Measurements from ENCODE around the gene TLE3. TPM values are rescaled to one million over a fixed set of nuclear protein-coding genes. Genes with fewer than 3 reads are reported as not detected.

The TLE3 gene
- 100 to 1,000 TPM in 5 of 7 donors, 10 to 100 TPM in 2; 81.7 to 141 (median 121) TPM for total RNA-seq
- 10 to 100 TPM; 23.7 to 41.0 (median 29.2) TPM for polyA plus RNA-seq
- long read RNA-seq, donor 1 = 0 reads
- long read RNA-seq, donor 2 = 0 reads

DNA sequence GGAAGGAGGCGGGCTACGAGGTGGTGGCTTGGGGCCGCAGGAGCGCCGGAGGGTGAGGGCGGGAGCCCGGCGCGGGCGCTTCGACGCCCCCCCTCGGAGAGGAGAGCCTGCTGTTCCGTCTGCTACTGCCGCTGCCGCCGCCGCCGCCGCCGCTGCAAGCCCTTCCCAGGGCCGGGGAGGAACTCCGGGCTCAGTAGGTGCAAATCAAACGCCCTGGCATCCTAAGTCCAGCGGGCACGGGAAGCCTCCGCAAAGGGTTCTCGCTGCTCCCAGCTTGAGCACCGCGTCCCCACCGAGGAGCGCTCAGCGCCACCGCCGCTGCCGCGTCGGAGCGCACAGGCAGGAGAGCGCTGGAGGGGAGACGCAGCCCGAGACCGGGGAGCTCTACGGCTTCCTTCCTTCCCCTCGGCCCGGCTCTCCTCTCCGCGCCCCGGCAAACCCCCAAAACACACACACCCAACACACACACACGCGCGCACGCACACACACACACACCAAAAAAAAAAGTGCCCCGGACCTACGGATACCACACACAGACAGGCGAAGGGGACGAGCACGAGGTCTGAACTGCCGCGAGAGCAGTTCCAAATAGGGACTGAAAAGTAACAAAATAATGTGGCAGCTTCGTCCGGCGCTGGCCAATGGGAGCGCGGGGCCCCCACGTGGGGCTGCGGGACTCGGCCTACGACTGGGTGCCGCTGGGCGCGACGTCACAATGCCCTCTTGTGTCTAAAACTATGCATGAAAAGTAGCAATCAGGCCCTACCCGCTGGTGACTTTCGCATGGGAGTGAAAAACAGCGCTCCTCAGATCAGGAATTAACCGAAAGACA is at the start of gene TLE3:
Gene TLE3 (minus strand): TSS at position 597 of the 832 bp plus-strand sequence. CDS start 1,119 bp downstream, outside the sequence.
- Histone ChIP-seq H3K4me3 (peak within 1 kb of the TSS; percentile 67 to 96 (median 81)), H3K27ac (peak within 1 kb of the TSS; percentile 91 to 99 (median 97)), H3K27me3 (replicated peaks in 1 of 7) (peaks cover 0 to 25% (median 0%) of the 10 kb centered on the region in 7 donors), H3K4me1 (peaks cover 43 to 93% (median 72%) of the 10 kb centered on the region in 6 donors), H3K9me3 (no peaks in the 10 kb centered on the region), H3K36me3 (peaks cover 0 to 22% (median 7%) of the 10 kb centered on the region in 6 donors)
- TF ChIP-seq POLR2AphosphoS5 (IDR thresholded peaks at IDR 0.05) (peak; percentile 96 to 98 (median 97)), POLR2A (IDR thresholded peaks at IDR 0.05) (peak; percentile 61 to 84 (median 72))
- TF ChIP-seq, protein P1, sequence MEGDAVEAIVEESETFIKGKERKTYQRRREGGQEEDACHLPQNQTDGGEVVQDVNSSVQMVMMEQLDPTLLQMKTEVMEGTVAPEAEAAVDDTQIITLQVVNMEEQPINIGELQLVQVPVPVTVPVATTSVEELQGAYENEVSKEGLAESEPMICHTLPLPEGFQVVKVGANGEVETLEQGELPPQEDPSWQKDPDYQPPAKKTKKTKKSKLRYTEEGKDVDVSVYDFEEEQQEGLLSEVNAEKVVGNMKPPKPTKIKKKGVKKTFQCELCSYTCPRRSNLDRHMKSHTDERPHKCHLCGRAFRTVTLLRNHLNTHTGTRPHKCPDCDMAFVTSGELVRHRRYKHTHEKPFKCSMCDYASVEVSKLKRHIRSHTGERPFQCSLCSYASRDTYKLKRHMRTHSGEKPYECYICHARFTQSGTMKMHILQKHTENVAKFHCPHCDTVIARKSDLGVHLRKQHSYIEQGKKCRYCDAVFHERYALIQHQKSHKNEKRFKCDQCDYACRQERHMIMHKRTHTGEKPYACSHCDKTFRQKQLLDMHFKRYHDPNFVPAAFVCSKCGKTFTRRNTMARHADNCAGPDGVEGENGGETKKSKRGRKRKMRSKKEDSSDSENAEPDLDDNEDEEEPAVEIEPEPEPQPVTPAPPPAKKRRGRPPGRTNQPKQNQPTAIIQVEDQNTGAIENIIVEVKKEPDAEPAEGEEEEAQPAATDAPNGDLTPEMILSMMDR (IDR thresholded peaks at IDR 0.05 in 8 of 11, conservative IDR thresholded peaks at IDR 0.05 in 3 of 11) = peak in 9 of 11 experiments; percentile 45 to 72 (median 53)
- DNase-seq = peak; percentile 99
- intact Hi-C loops (cut with DNase I; ENCODE audit: low total_unique reads) = loop anchor here (10.0 kb wide), 1 partner anchor 373 kb away; no protein-coding TSS in a partner anchor
- 0% methylated on average over 36 to 77 of the region's 77 CpGs for WGBS, 5 donors

DNA sequence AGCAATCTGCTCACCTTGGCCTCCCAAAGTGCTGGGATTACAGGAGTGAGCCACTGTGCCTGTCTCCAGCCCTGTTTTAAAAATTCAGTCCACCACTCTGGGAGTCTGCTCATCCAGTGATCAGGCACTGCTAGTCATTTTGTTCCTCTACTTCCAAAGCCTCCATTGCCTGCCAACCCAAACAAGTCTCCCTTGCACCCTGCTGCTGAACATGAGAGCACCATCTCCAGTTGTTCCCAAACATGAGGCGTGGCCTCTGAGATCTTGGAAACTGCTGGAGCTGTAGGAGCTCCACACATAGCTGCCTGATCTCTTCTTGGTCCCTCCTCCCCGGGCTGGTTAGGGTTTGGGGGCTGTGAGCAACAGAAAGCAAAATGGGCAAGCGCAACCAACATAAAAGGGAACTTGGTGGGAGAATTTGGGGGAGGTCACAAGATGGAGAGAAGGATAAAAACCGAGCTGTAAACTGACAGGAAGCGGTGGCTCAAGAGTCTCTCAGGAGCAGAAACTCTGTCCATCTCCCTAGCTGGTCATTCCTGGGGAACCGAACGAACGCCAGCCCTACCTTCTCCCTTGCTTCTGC is 49.6 kb upstream of the TLE3 start:
- TF ChIP-seq, protein P1 (IDR thresholded peaks at IDR 0.05 in 8 of 11, conservative IDR thresholded peaks at IDR 0.05 in 3 of 11) = no peak
- TF ChIP-seq POLR2AphosphoS5 (IDR thresholded peaks at IDR 0.05) (no peak), POLR2A (IDR thresholded peaks at IDR 0.05) (no peak)
- H3K36me3 ChIP-seq = no peaks in the 10 kb centered on the region
- no peaks in the 10 kb centered on the region for H3K9me3 ChIP-seq
- DNase-seq = no peak
- H3K4me3 ChIP-seq = no peak overlapping the region
- H3K4me1 ChIP-seq = peaks cover 0 to 23% (median 11%) of the 10 kb centered on the region in 6 donors
- intact Hi-C loops (cut with DNase I; ENCODE audit: low total_unique reads) = no loop called here
- peaks cover 0 to 51% (median 0%) of the 10 kb centered on the region in 7 donors for H3K27me3 ChIP-seq (replicated peaks in 1 of 7)
- WGBS, 5 donors = 42 to 63% (median 59%) methylated on average over 8 of the region's 8 CpGs
- H3K27ac ChIP-seq = no peak overlapping the region

DNA sequence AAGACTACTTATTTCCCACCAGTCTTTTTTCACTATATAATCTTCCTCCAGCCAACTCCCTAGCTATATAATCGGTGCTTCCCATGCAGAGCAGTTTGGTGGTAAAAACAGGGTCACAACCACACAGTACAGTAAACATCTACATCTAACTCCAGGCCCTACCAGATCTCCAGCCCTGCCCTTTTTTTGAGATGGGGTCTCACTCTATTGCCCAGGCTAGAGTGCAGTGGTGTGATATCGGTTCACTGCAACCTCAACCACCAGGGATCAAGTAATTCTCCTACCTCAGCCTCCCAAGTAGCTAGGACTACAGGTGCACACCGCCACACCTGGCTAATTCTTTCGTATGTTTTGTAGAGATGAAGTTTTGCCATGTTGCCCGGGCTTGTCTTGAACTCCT is 49.1 kb upstream of the TLE3 start:
- no peaks in the 10 kb centered on the region for H3K9me3 ChIP-seq
- no peaks in the 10 kb centered on the region for H3K36me3 ChIP-seq
- no peak overlapping the region for H3K4me3 ChIP-seq
- no peak for DNase-seq
- H3K27me3 ChIP-seq (replicated peaks in 1 of 7) = peaks cover 0 to 51% (median 0%) of the 10 kb centered on the region in 7 donors
- no peak for TF ChIP-seq POLR2AphosphoS5 (IDR thresholded peaks at IDR 0.05)
- TF ChIP-seq POLR2A (IDR thresholded peaks at IDR 0.05) = no peak
- TF ChIP-seq, protein P1 (IDR thresholded peaks at IDR 0.05 in 8 of 11, conservative IDR thresholded peaks at IDR 0.05 in 3 of 11) = no peak
- intact Hi-C loops (cut with DNase I; ENCODE audit: low total_unique reads) = no loop called here
- 89 to 96% (median 94%) methylated on average over 5 of the region's 5 CpGs for WGBS, 5 donors
- peaks cover 4 to 23% (median 11%) of the 10 kb centered on the region in 6 donors for H3K4me1 ChIP-seq
- H3K27ac ChIP-seq = no peak overlapping the region

DNA sequence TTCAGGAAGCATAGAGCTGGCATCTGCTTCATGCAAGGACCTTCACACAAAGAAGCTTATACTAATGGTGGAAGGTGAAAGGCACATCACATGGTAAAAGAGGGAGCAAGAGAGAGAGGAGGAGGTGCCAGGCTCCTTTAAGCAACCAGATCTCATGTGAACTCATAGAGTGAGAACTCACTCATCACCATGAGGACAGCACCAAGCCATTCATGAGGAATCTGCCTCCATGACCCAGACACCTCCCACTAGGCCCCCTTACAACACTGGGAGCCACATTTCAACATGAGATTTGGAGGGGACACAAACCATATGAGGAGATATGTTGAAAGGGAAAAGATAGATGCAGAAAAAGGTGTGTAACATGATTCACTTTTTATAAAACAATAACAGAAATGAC is 48.4 kb upstream of the TLE3 start:
- Histone ChIP-seq H3K9me3 (no peaks in the 10 kb centered on the region), H3K4me3 (no peak overlapping the region), H3K27ac (no peak overlapping the region), H3K27me3 (replicated peaks in 1 of 7) (peaks cover 0 to 51% (median 0%) of the 10 kb centered on the region in 7 donors), H3K4me1 (peaks cover 7 to 25% (median 15%) of the 10 kb centered on the region in 6 donors), H3K36me3 (no peaks in the 10 kb centered on the region)
- no peak for DNase-seq
- TF ChIP-seq POLR2AphosphoS5 (IDR thresholded peaks at IDR 0.05) (no peak), POLR2A (IDR thresholded peaks at IDR 0.05) (no peak)
- TF ChIP-seq, protein P1 (IDR thresholded peaks at IDR 0.05 in 8 of 11, conservative IDR thresholded peaks at IDR 0.05 in 3 of 11) = no peak
- intact Hi-C loops (cut with DNase I; ENCODE audit: low total_unique reads) = no loop called here

All from spleen (tissue), 13 donors.